HG03575 (cell line): ENCODE measurements around the gene PARP12.

ENCODE experiments used
- ATAC-seq: cut with Tn5 transposase; IDR thresholded peaks from one replicate; pipeline ENCODE4 v1.9.1; 2021; ENCODE audit not compliant: unreplicated experiment, insufficient number of reproducible peaks, low FRiP score; ENCODE audit errors: extremely low read depth

Gene PARP12

GRCh38 chr7:140041659-140042385 lies 20.9 kb downstream of the PARP12 start:
- ATAC-seq: no peak

GRCh38 chr7:140039896-140040295 lies 22.9 kb downstream of the PARP12 start:
- ATAC-seq: no peak

- no peak for ATAC-seq
These were observed 23.7 kb downstream of the PARP12 start for GRCh38 chr7:140039066-140039465.

- no peak for ATAC-seq
These were observed 26.4 kb downstream of the PARP12 start for GRCh38 chr7:140036224-140036962.

GRCh38 chr7:140035400-140036223 lies 27.1 kb downstream of the PARP12 start:
- no peak for ATAC-seq

GRCh38 chr7:140034421-140034820 lies 28.3 kb downstream of the PARP12 start:
- no peak for ATAC-seq

- no peak for ATAC-seq
These were observed 28.9 kb downstream of the PARP12 start for GRCh38 chr7:140033779-140034363.

GRCh38 chr7:140033036-140033435 lies 29.7 kb downstream of the PARP12 start:
- ATAC-seq: no peak

- ATAC-seq: no peak
These were observed 31.4 kb downstream of the PARP12 start for GRCh38 chr7:140031364-140031763.

GRCh38 chr7:140029072-140029471 lies 33.7 kb downstream of the PARP12 start:
- no peak for ATAC-seq

GRCh38 chr7:140028311-140028710 lies 34.4 kb downstream of the PARP12 start:
- ATAC-seq: no peak

GRCh38 chr7:140027858-140028257 lies 34.9 kb downstream of the PARP12 start:
- ATAC-seq: no peak

GRCh38 chr7:140026935-140027334 lies 35.8 kb downstream of the PARP12 start:
- no peak for ATAC-seq

GRCh38 chr7:140025814-140026433 lies 36.8 kb downstream of the PARP12 start:
- no peak for ATAC-seq

GRCh38 chr7:140025241-140025640 lies 37.5 kb downstream of the PARP12 start:
- ATAC-seq: no peak

GRCh38 chr7:140024585-140024984 lies 38.2 kb downstream of the PARP12 start:
- no peak for ATAC-seq

GRCh38 chr7:140023728-140024127 lies 39.0 kb downstream of the PARP12 start:
- no peak for ATAC-seq

- no peak for ATAC-seq
These were observed 40.1 kb downstream of the PARP12 start for GRCh38 chr7:140022582-140023211.
